Left hindlimb (tissue), 1 donor: ENCODE data around the gene FLT1.

ENCODE experiments used
- DNase-seq: peaks from one replicate; pipeline ENCODE4 v3.0.0-alpha.2; 2018

FLT1 gene

GRCh38 chr13:28485996-28486543 lies 8.9 kb downstream of the FLT1 start:
- no peak for DNase-seq

GRCh38 chr13:28485551-28485950 lies 9.4 kb downstream of the FLT1 start:
- no peak for DNase-seq

- no peak for DNase-seq
Observed at GRCh38 chr13:28485097-28485496, 9.8 kb downstream of the FLT1 start.

- no peak for DNase-seq
Observed at GRCh38 chr13:28483313-28483931, 11.5 kb downstream of the FLT1 start.

GRCh38 chr13:28479005-28479404 lies 15.9 kb downstream of the FLT1 start:
- no peak for DNase-seq

- DNase-seq: no peak
Observed at GRCh38 chr13:28478127-28478526, 16.8 kb downstream of the FLT1 start.

- no peak for DNase-seq
Observed at GRCh38 chr13:28477709-28477973, 17.3 kb downstream of the FLT1 start.

- no peak for DNase-seq
Observed at GRCh38 chr13:28476919-28477708, 17.8 kb downstream of the FLT1 start.

- DNase-seq: no peak
Observed at GRCh38 chr13:28475916-28476725, 18.8 kb downstream of the FLT1 start.

- no peak for DNase-seq
Observed at GRCh38 chr13:28474491-28475134, 20.3 kb downstream of the FLT1 start.

GRCh38 chr13:28473044-28473443 lies 21.9 kb downstream of the FLT1 start:
- no peak for DNase-seq

GRCh38 chr13:28471421-28471820 lies 23.5 kb downstream of the FLT1 start:
- DNase-seq: no peak

- no peak for DNase-seq
Observed at GRCh38 chr13:28470296-28470695, 24.6 kb downstream of the FLT1 start.

- DNase-seq: no peak
Observed at GRCh38 chr13:28469316-28469715, 25.6 kb downstream of the FLT1 start.

- no peak for DNase-seq
Observed at GRCh38 chr13:28468023-28468915, 26.7 kb downstream of the FLT1 start.

- no peak for DNase-seq
Observed at GRCh38 chr13:28467034-28467433, 27.9 kb downstream of the FLT1 start.

- DNase-seq: no peak
Observed at GRCh38 chr13:28466151-28466550, 28.8 kb downstream of the FLT1 start.

- DNase-seq: no peak
Observed at GRCh38 chr13:28464861-28465460, 30.0 kb downstream of the FLT1 start.

- no peak for DNase-seq
Observed at GRCh38 chr13:28463481-28463880, 31.4 kb downstream of the FLT1 start.

GRCh38 chr13:28459911-28460310 lies 35.0 kb downstream of the FLT1 start:
- no peak for DNase-seq

GRCh38 chr13:28458608-28459007 lies 36.3 kb downstream of the FLT1 start:
- DNase-seq: no peak

GRCh38 chr13:28458051-28458450 lies 36.9 kb downstream of the FLT1 start:
- no peak for DNase-seq
